Right cardiac atrium (tissue), 5 donors: ENCODE results near the gene WWC2. TPM values are rescaled to one million over a fixed set of nuclear protein-coding genes. Genes with fewer than 3 reads are reported as not detected.

Source experiments
- ATAC-seq, 2 donors: fragments of 200-7000 bp; cut with Tn5 transposase; one replicate each; pipeline versions ENCODE4 v1.8.0 to v1.9.1; 2020; ENCODE audit warnings: moderate library complexity in 2 of 2, mild to moderate bottlenecking in 1 of 2
- DNase-seq, 3 donors: peaks; one replicate each; pipeline ENCODE4 v3.0.0-alpha.2; 2020
- H3K27ac ChIP-seq: one replicate; pipeline ENCODE4 v1.5.1; 2013; ENCODE audit warnings: mild to moderate bottlenecking, low read length, control low read depth, moderate library complexity
- H3K27me3 ChIP-seq: one replicate; pipeline ENCODE4 v1.6.1; 2013; ENCODE audit not compliant: control insufficient read depth, insufficient read depth
- H3K4me1 ChIP-seq: one replicate; pipeline ENCODE4 v1.6.1; 2013; ENCODE audit warnings: low read length; ENCODE audit not compliant: control insufficient read depth, insufficient read depth
- H3K4me3 ChIP-seq: one replicate; pipeline ENCODE4 v1.5.1; 2013; ENCODE audit warnings: low read length, control low read depth
- H3K9me3 ChIP-seq: one replicate; pipeline ENCODE4 v1.6.1; 2013; ENCODE audit warnings: low read length; ENCODE audit not compliant: control insufficient read depth
- WGBS: extraction: QIAGEN DNeasy Blood & Tissue Kit; methylation state at CpG from one replicate; pipeline ENCODE4 v1.1.7; 2013; 5-methylcytosine and 5-hydroxymethylcytosine counted together
- intact Hi-C, 4 donors: fragments of 100-400 bp; cut with DNase I; formaldehyde crosslinking; loops; one replicate each; pipeline versions ENCODE4 v1.11.0 to v1.14.0; 2022 to 2023
- polyA plus RNA-seq: library from polyadenylated mRNA; stranded (reverse); fragments of 200-250 nt; gene quantifications from one replicate; pipeline ENCODE4 v1.2.3, GENCODE V29; 2013
- total RNA-seq, 4 donors: library from RNA; stranded (reverse); fragmentation: NEBNext Ultra II Directional; extraction: Animal tissue kit (Norgen Biotek cat#: 25700); gene quantifications; one replicate each; pipeline ENCODE4 v1.2.1, GENCODE V29; 2021
- donor health status: healthy with polysubstance abuse.
- donor health status: DM: no; HTN: yes; CAD: no.
- donor health status: DM: no; HTN: no; CAD: no.
- donor health status: DM: no; HTN: yes; CAD: no; lungs with severe emphysema.
- donor health status: DM: yes; HTN: yes; CAD: no.

Gene WWC2
- total and polyA plus RNA-seq, 5 donors = 7.3 to 39.2 (median 33.7) TPM

GRCh38 chr4:183154701-183155391 is 55.8 kb downstream of the WWC2 start:
- 52% methylated on average over 10 of the region's 10 CpGs for WGBS

GRCh38 chr4:183155450-183156184 is 56.6 kb downstream of the WWC2 start:
- intact Hi-C loops = no loop called here
- WGBS = 86% methylated on average over 11 of the region's 11 CpGs
- no peak for DNase-seq
- H3K4me3 ChIP-seq = no peak overlapping the region
- H3K9me3 ChIP-seq = no peaks in the 10 kb centered on the region
- H3K4me1 ChIP-seq = peaks cover 7% of the 10 kb centered on the region
- peak overlapping the region; percentile 5 for H3K27ac ChIP-seq
- no peaks in the 10 kb centered on the region for H3K27me3 ChIP-seq
- peak; percentile 15 to 35 for ATAC-seq

More at GRCh38 chr4:183154701-183155391, 55.8 kb downstream of the WWC2 start:
- H3K9me3 ChIP-seq = no peaks in the 10 kb centered on the region
- no peak overlapping the region for H3K4me3 ChIP-seq
- no peaks in the 10 kb centered on the region for H3K27me3 ChIP-seq
- H3K4me1 ChIP-seq = peaks cover 9% of the 10 kb centered on the region
- H3K27ac ChIP-seq = peak overlapping the region; percentile 30
- peak; percentile 76 to 84 for ATAC-seq
- intact Hi-C loops = no loop called here
- DNase-seq = no peak

GRCh38 chr4:183157215-183157614 is 58.2 kb downstream of the WWC2 start:
- 88% methylated on average over 7 of the region's 7 CpGs for WGBS
- H3K9me3 ChIP-seq = no peaks in the 10 kb centered on the region
- H3K27me3 ChIP-seq = no peaks in the 10 kb centered on the region
- H3K4me3 ChIP-seq = no peak overlapping the region
- ATAC-seq = peak; percentile 18 to 19
- intact Hi-C loops = no loop called here
- peaks cover 7% of the 10 kb centered on the region for H3K4me1 ChIP-seq
- H3K27ac ChIP-seq = no peak overlapping the region
- no peak for DNase-seq

- no peak overlapping the region for H3K4me3 ChIP-seq
- ATAC-seq = no peak
- no peaks in the 10 kb centered on the region for H3K27me3 ChIP-seq
- intact Hi-C loops = no loop called here
- DNase-seq = no peak
- no peaks in the 10 kb centered on the region for H3K9me3 ChIP-seq
- peaks cover 8% of the 10 kb centered on the region for H3K4me1 ChIP-seq
- H3K27ac ChIP-seq = no peak overlapping the region
- WGBS = 70% methylated on average over 4 of the region's 4 CpGs
These were observed 59.0 kb downstream of the WWC2 start for GRCh38 chr4:183158062-183158461.

GRCh38 chr4:183161630-183162029 is 62.6 kb downstream of the WWC2 start:
- peaks cover 10% of the 10 kb centered on the region for H3K4me1 ChIP-seq
- H3K9me3 ChIP-seq = no peaks in the 10 kb centered on the region
- 92% methylated on average over 5 of the region's 5 CpGs for WGBS
- intact Hi-C loops = no loop called here
- DNase-seq (no peak), ATAC-seq (no peak)
- H3K4me3 ChIP-seq = no peak overlapping the region
- no peak overlapping the region for H3K27ac ChIP-seq
- H3K27me3 ChIP-seq = no peaks in the 10 kb centered on the region

- peaks cover 10% of the 10 kb centered on the region for H3K4me1 ChIP-seq
- ATAC-seq (peak in 1 of 2 donors; percentile 44), DNase-seq (no peak)
- no peak overlapping the region for H3K27ac ChIP-seq
- no peaks in the 10 kb centered on the region for H3K27me3 ChIP-seq
- no peak overlapping the region for H3K4me3 ChIP-seq
- intact Hi-C loops = no loop called here
- WGBS = 52% methylated on average over 3 of the region's 3 CpGs
- H3K9me3 ChIP-seq = no peaks in the 10 kb centered on the region
These were observed 64.1 kb downstream of the WWC2 start for GRCh38 chr4:183163135-183163534.

- WGBS = 63% methylated on average over 1 of the region's 1 CpG
- Histone ChIP-seq H3K4me3 (no peak overlapping the region), H3K27ac (no peak overlapping the region), H3K9me3 (no peaks in the 10 kb centered on the region), H3K4me1 (peaks cover 10% of the 10 kb centered on the region), H3K27me3 (no peaks in the 10 kb centered on the region)
- intact Hi-C loops = no loop called here
- peak; percentile 52 to 74 for ATAC-seq
- no peak for DNase-seq
These were observed 65.9 kb downstream of the WWC2 start for GRCh38 chr4:183164963-183165362.

- 14% methylated on average over 1 of the region's 1 CpG for WGBS
- H3K4me1 ChIP-seq = peaks cover 13% of the 10 kb centered on the region
- no peak for DNase-seq
- intact Hi-C loops = no loop called here
- H3K9me3 ChIP-seq = no peaks in the 10 kb centered on the region
- no peaks in the 10 kb centered on the region for H3K27me3 ChIP-seq
- H3K27ac ChIP-seq = no peak overlapping the region
- no peak overlapping the region for H3K4me3 ChIP-seq
- ATAC-seq = peak; percentile 27 to 60
These were observed 66.3 kb downstream of the WWC2 start for GRCh38 chr4:183165376-183165775.

- H3K4me1 ChIP-seq = peaks cover 9% of the 10 kb centered on the region
- ATAC-seq (no peak), DNase-seq (no peak)
- intact Hi-C loops = no loop called here
- no peaks in the 10 kb centered on the region for H3K27me3 ChIP-seq
- H3K27ac ChIP-seq = no peak overlapping the region
- H3K9me3 ChIP-seq = no peaks in the 10 kb centered on the region
- H3K4me3 ChIP-seq = no peak overlapping the region
These were observed 71.8 kb downstream of the WWC2 start for GRCh38 chr4:183170894-183171293.

- no peaks in the 10 kb centered on the region for H3K27me3 ChIP-seq
- H3K4me1 ChIP-seq = peaks cover 9% of the 10 kb centered on the region
- 72% methylated on average over 4 of the region's 4 CpGs for WGBS
- H3K27ac ChIP-seq = no peak overlapping the region
- intact Hi-C loops = no loop called here
- no peak for ATAC-seq
- no peak overlapping the region for H3K4me3 ChIP-seq
- no peak for DNase-seq
- no peaks in the 10 kb centered on the region for H3K9me3 ChIP-seq
These were observed 72.6 kb downstream of the WWC2 start for GRCh38 chr4:183171484-183172267.

GRCh38 chr4:183172881-183173280 is 73.8 kb downstream of the WWC2 start:
- no peak overlapping the region for H3K4me3 ChIP-seq
- ATAC-seq (no peak), DNase-seq (no peak)
- H3K9me3 ChIP-seq = no peaks in the 10 kb centered on the region
- peaks cover 11% of the 10 kb centered on the region for H3K4me1 ChIP-seq
- intact Hi-C loops = no loop called here
- 89% methylated on average over 1 of the region's 1 CpG for WGBS
- H3K27me3 ChIP-seq = no peaks in the 10 kb centered on the region
- no peak overlapping the region for H3K27ac ChIP-seq
